Astrocyte of the spinal cord (primary cell): Measurements from ENCODE around the gene ZNF701.
"Not testable (repeated sequence)": the region's sequence is repeated elsewhere in the genome, so short reads cannot be mapped to it uniquely, and the experiment has no call there.

Source experiments
- DNase-seq: peaks from one replicate; pipeline ENCODE4 v3.0.0; 2011; ENCODE audit warnings: low read depth, low spot score
- H3K4me3 ChIP-seq: 2 replicates; pipeline ENCODE4 v1.5.1; 2011; ENCODE audit warnings: low read depth, mild to moderate bottlenecking, low read length, moderate library complexity
- in situ Hi-C: cut with HindIII; loops from 2 replicates; pipeline ENCODE4 v1.10.0; 2017; ENCODE audit warnings: low sequenced_read_pairs
- TF ChIP-seq, protein P1 (sequence below): IDR thresholded peaks from 2 replicates; pipeline ENCODE4 v1.5.1; 2012; ENCODE audit warnings: low read depth, mild to moderate bottlenecking, low read length, inconsistent platforms

The ZNF701 gene

DNA sequence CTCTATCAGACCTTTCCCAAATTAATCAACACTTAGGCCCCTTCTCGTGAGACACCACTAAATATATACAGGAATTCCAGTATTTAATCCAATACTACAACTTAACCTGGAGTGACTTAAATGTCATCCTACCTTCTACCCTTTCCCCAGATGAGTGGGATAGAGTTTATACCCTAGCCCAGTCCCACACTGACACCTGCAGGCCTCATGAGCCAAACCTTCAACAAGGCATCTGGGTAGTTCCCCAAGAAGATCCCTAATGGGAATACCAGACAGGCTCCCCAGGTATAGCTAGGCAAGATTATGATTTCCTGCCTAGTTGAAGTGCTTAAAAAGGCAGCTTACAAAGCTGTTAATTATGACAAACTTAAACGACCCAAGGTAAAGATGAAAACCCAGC lies 52.2 kb downstream of the ZNF701 start:
- H3K4me3 ChIP-seq: no peak overlapping the region
- TF ChIP-seq, protein P1, sequence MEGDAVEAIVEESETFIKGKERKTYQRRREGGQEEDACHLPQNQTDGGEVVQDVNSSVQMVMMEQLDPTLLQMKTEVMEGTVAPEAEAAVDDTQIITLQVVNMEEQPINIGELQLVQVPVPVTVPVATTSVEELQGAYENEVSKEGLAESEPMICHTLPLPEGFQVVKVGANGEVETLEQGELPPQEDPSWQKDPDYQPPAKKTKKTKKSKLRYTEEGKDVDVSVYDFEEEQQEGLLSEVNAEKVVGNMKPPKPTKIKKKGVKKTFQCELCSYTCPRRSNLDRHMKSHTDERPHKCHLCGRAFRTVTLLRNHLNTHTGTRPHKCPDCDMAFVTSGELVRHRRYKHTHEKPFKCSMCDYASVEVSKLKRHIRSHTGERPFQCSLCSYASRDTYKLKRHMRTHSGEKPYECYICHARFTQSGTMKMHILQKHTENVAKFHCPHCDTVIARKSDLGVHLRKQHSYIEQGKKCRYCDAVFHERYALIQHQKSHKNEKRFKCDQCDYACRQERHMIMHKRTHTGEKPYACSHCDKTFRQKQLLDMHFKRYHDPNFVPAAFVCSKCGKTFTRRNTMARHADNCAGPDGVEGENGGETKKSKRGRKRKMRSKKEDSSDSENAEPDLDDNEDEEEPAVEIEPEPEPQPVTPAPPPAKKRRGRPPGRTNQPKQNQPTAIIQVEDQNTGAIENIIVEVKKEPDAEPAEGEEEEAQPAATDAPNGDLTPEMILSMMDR: no peak
- DNase-seq: no peak
- in situ Hi-C loops: no loop called here

DNA sequence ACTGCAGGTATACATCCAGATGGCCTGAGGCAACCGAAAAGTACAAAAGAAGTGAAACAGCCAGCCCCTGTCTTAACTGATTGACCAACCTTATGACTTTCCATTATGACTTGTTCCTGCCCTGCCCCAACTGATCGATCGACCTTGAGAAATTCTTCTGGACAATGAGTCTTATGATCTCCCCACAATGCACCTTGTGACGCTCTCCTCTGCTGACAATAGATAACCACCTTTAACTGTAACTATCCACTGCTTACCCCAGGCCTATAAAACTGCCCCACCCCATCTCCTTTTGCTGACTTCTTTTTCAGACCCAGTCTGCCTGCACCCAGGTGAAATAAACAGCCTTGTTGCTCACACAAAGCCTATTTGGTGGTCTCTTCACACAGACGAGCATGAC lies 56.8 kb downstream of the ZNF701 start:
- in situ Hi-C loops: no loop called here
- TF ChIP-seq, protein P1: no peak
- no peak for DNase-seq
- H3K4me3 ChIP-seq: no peak overlapping the region

- DNase-seq, in situ Hi-C loops, H3K4me3 ChIP-seq: not testable (repeated sequence)
Observed at GRCh38 chr19:52627441-52627840, 57.4 kb downstream of the ZNF701 start.

DNA sequence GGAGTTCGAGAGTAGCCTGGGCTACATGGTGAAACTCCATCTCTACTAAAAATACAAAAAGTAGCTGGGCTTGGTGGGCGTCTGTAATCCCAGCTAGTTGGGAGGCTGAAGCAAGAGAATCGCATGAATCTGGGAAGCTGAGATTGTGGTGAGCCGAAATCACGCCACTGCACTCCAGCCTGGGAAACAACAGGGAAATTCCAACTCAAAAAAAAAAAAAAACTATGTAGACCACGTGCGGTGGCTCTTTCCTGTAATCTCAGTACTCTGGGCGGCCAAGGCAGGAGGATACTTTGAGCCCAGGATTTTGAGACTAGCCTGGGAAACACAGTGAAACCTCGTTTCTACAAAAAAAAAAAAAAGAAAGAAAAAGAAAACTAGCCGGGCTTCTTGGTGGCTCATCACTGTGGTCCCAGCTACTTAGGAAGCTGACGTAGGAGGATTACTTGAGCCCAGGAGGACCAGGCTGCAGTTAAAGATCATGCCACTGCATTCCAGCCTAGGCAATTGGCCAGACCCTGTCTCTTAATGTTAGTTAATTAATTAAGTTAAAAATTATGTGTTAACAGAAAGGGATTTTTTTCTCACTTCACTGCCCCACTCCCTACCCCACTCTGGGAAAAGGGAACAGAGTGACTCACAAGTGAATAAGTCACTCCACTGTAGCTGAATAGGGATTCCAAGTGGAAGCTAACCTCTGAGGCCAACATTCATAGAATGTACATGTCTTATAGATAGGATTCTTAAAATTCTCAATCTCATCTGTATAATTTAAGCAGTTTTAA lies 65.9 kb downstream of the ZNF701 start:
- H3K4me3 ChIP-seq: no peak overlapping the region
- DNase-seq: no peak
- in situ Hi-C loops: no loop called here
- TF ChIP-seq, protein P1: no peak
